Stimulated activated CD4-positive, alpha-beta T cell treated with anti-CD3 and anti-CD28 coated beads, Interleukin-1b, Interleukin-23, amount 100 ng/mL, for 48 hours (primary cell): ENCODE results near the gene AQP7.
"Not testable (repeated sequence)": the region's sequence is repeated elsewhere in the genome, so short reads cannot be mapped to it uniquely, and the experiment has no call there.

Source experiments
- DNase-seq: peaks from one replicate; pipeline ENCODE4 v3.0.0-alpha.2; 2020

The AQP7 gene

GRCh38 chr9:33402371-33402770, at the start of gene AQP7:
Gene AQP7, minus strand, starts transcription at chr9:33402568. Its CDS starts 1,306 bp downstream, at chr9:33401262.
- DNase-seq, result not testable (repeated sequence)

- no peak for DNase-seq
Observed at GRCh38 chr9:33450621-33451146, 48.3 kb upstream of the AQP7 start.

GRCh38 chr9:33449715-33450114, 47.3 kb upstream of the AQP7 start:
- DNase-seq, result no peak

GRCh38 chr9:33447799-33448553, 45.6 kb upstream of the AQP7 start:
- peak; percentile 22 for DNase-seq

GRCh38 chr9:33446946-33447798, 44.8 kb upstream of the AQP7 start, which contains the start of gene AQP3:
Gene AQP3, minus strand, starts transcription at chr9:33447593. Its CDS starts 63 bp downstream, at chr9:33447530.
- DNase-seq, result peak; percentile 62

GRCh38 chr9:33446240-33446945, 44.0 kb upstream of the AQP7 start:
- peak; percentile 74 for DNase-seq

- no peak for DNase-seq
Observed at GRCh38 chr9:33445389-33446239, 43.2 kb upstream of the AQP7 start.

- no peak for DNase-seq
Observed at GRCh38 chr9:33443464-33444154, 41.2 kb upstream of the AQP7 start.

- DNase-seq, result no peak
Observed at GRCh38 chr9:33443047-33443446, 40.7 kb upstream of the AQP7 start.

- DNase-seq, result no peak
Observed at GRCh38 chr9:33442125-33442524, 39.8 kb upstream of the AQP7 start.

GRCh38 chr9:33440609-33441008, 38.2 kb upstream of the AQP7 start:
- no peak for DNase-seq

GRCh38 chr9:33440204-33440603, 37.8 kb upstream of the AQP7 start:
- no peak for DNase-seq

GRCh38 chr9:33439731-33440130, 37.4 kb upstream of the AQP7 start:
- DNase-seq, result no peak

- DNase-seq, result no peak
Observed at GRCh38 chr9:33438926-33439680, 36.7 kb upstream of the AQP7 start.

GRCh38 chr9:33437898-33438297, 35.5 kb upstream of the AQP7 start:
- no peak for DNase-seq

- DNase-seq, result no peak
Observed at GRCh38 chr9:33437205-33437604, 34.8 kb upstream of the AQP7 start.

- DNase-seq, result no peak
Observed at GRCh38 chr9:33436445-33436844, 34.1 kb upstream of the AQP7 start.

- DNase-seq, result no peak
Observed at GRCh38 chr9:33435821-33436277, 33.5 kb upstream of the AQP7 start.

GRCh38 chr9:33434317-33435105, 32.1 kb upstream of the AQP7 start:
- DNase-seq, result no peak

- no peak for DNase-seq
Observed at GRCh38 chr9:33433871-33434270, 31.5 kb upstream of the AQP7 start.
